Transverse colon (tissue), 4 donors: ENCODE results near the gene GARNL3. TPM values are rescaled to one million over a fixed set of nuclear protein-coding genes. Genes with fewer than 3 reads are reported as not detected.

Experiments
- DNase-seq: peaks from one replicate; pipeline ENCODE4 v3.0.0-alpha.2; 2019
- H3K27ac ChIP-seq, 4 donors: fragments of 200-600 bp; sonication (generic); 2 replicates each; pipeline ENCODE4 v1.5.1; 2016 to 2018; ENCODE audit warnings: inconsistent platforms in 4 of 4
- H3K27me3 ChIP-seq: fragments of 200-600 bp; sonication (generic); 2 replicates; pipeline ENCODE4 v1.5.1; 2017; ENCODE audit warnings: inconsistent platforms
- H3K36me3 ChIP-seq, 4 donors: fragments of 200-600 bp; sonication (generic); 2 replicates each; pipeline ENCODE4 v1.5.1; 2017 to 2019; ENCODE audit warnings: inconsistent platforms in 4 of 4
- H3K4me1 ChIP-seq, 4 donors: fragments of 200-600 bp; sonication (generic); 2 replicates each; pipeline ENCODE4 v1.5.1; 2017 to 2020; ENCODE audit warnings: inconsistent platforms in 4 of 4
- H3K4me3 ChIP-seq, 4 donors: fragments of 200-600 bp; sonication (generic); 1 replicate in 1 of 4; 2 replicates in 3 of 4; pipeline versions ENCODE4 v1.5.1 to v1.6.1; 2017 to 2019; ENCODE audit warnings: inconsistent platforms in 4 of 4
- H3K9me3 ChIP-seq, 2 donors: fragments of 200-600 bp; sonication (generic); 2 replicates each; pipeline ENCODE4 v1.5.1; 2017 to 2019; ENCODE audit warnings: inconsistent platforms in 2 of 2
- EP300 ChIP-seq: sonication (generic); formaldehyde crosslinking; IDR thresholded peaks from one replicate; pipeline ENCODE4 v1.6.1; 2017; ENCODE audit warnings: antibody characterized with exemption, low read depth
- POLR2A ChIP-seq: fragments of 450-650 bp; IDR thresholded peaks from one replicate; pipeline ENCODE4 v1.6.1; 2016; ENCODE audit warnings: antibody characterized with exemption, mild to moderate bottlenecking, moderate library complexity
- POLR2AphosphoS5 ChIP-seq, 3 donors: sonication (generic); formaldehyde crosslinking; IDR thresholded peaks; one replicate each; pipeline ENCODE4 v1.6.1; 2016; ENCODE audit warnings: antibody characterized with exemption in 3 of 3
- WGBS, 2 donors: methylation state at CpG; one replicate each; pipeline ENCODE4 v1.1.5; 2018; ENCODE audit warnings: low coverage in 1 of 2; 5-methylcytosine and 5-hydroxymethylcytosine counted together
- in situ Hi-C, 4 donors: fragments of 200-750 bp; cut with MboI; loops; one replicate each; pipeline versions ENCODE4 v1.15.0 to v1.15.1; 2017; ENCODE audit warnings: low sequenced_read_pairs in 3 of 4, low pct_ligation_motif_present in 1 of 4, low pct_unique_long_range_greater_than_20kb in 1 of 4
- intact Hi-C: fragments of 100-400 bp; cut with DNase I; formaldehyde crosslinking; loops from one replicate; pipeline ENCODE4 v1.15.1; 2023; ENCODE audit warnings: low total_unique reads
- total RNA-seq, 4 donors: library from RNA; depleted of rRNA; stranded (reverse); fragments of >200 nt; gene quantifications; one replicate each; pipeline ENCODE4 v1.1.0, GENCODE V29; 2016
- TF ChIP-seq, protein P1 (sequence below), 5 experiments: fragments of 200-600 bp in 3 of 5; fragments of 450-650 bp in 2 of 5; sonication (generic) in 3 of 5; IDR thresholded peaks; 1 replicate in 2 of 5; 2 replicates in 3 of 5; pipeline ENCODE4 v1.5.1; 2016 to 2017; ENCODE audit warnings: antibody characterized with exemption in 5 of 5, inconsistent platforms in 3 of 5, mild to moderate bottlenecking in 2 of 5, moderate library complexity in 1 of 5

GARNL3 gene
- total RNA-seq, 4 donors from 2014 or later: 6.0 to 19.5 (median 11.8) TPM

DNA sequence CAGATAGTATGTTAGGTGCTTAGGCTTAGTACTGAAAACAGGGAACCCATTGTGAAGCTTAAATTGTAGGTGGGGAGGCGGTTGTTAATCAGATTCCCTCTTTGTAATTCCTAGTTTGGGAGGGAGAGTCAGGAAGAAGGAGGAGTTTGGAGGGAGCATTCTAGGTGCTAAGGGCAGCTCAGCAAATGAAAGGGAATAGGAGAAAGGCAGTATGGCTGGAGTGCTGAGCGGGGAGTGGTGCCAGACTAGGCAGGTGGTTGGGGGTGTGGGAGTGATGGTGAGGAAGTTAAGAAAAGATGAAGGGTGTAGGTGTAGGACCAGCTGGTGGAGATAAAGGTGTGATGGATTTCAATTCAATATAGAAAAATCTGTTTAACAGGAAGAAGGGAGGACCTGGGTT, 11.1 kb upstream of the GARNL3 start:
- no peaks in the 10 kb centered on the region for H3K9me3 ChIP-seq
- in situ Hi-C loops: no loop called here
- no peak for DNase-seq
- no peaks in the 10 kb centered on the region for H3K27me3 ChIP-seq
- intact Hi-C loops: no loop called here
- H3K27ac ChIP-seq: no peak overlapping the region
- TF ChIP-seq EP300: no peak
- no peak for TF ChIP-seq POLR2A
- no peaks in the 10 kb centered on the region for H3K4me1 ChIP-seq
- H3K4me3 ChIP-seq: no peak overlapping the region
- no peaks in the 10 kb centered on the region for H3K36me3 ChIP-seq
- 94 to 96% methylated on average over 2 of the region's 2 CpGs for WGBS, 2 donors

DNA sequence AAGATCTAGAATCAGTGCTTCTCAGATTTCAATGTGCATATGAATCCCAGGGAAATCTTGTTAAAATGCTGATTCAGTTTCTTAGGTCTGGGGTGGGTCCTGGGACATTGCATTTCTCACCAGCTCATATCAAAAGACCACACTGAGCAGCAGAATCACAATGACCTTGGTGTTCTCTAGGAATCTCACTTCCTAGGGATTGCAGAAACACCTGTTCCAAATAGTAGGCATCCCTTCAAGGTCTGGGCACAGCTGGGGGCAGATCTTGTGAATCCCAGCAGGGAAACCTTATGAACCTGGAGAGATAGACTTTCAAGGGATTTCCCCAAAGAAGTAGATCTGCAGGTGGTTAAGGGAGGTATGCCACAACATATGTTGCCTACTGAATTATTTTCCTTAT, 8.9 kb upstream of the GARNL3 start:
- H3K36me3 ChIP-seq: no peaks in the 10 kb centered on the region
- no peaks in the 10 kb centered on the region for H3K4me1 ChIP-seq
- no peak overlapping the region for H3K4me3 ChIP-seq
- no peaks in the 10 kb centered on the region for H3K9me3 ChIP-seq
- intact Hi-C loops: no loop called here
- H3K27me3 ChIP-seq: no peaks in the 10 kb centered on the region
- H3K27ac ChIP-seq: no peak overlapping the region
- DNase-seq: no peak
- in situ Hi-C loops: no loop called here
- TF ChIP-seq EP300: no peak
- TF ChIP-seq POLR2AphosphoS5 (IDR thresholded peaks at IDR 0.05): no peak
- TF ChIP-seq POLR2A: no peak
- TF ChIP-seq, protein P1, sequence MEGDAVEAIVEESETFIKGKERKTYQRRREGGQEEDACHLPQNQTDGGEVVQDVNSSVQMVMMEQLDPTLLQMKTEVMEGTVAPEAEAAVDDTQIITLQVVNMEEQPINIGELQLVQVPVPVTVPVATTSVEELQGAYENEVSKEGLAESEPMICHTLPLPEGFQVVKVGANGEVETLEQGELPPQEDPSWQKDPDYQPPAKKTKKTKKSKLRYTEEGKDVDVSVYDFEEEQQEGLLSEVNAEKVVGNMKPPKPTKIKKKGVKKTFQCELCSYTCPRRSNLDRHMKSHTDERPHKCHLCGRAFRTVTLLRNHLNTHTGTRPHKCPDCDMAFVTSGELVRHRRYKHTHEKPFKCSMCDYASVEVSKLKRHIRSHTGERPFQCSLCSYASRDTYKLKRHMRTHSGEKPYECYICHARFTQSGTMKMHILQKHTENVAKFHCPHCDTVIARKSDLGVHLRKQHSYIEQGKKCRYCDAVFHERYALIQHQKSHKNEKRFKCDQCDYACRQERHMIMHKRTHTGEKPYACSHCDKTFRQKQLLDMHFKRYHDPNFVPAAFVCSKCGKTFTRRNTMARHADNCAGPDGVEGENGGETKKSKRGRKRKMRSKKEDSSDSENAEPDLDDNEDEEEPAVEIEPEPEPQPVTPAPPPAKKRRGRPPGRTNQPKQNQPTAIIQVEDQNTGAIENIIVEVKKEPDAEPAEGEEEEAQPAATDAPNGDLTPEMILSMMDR (IDR thresholded peaks at IDR 0.05): no peak

DNA sequence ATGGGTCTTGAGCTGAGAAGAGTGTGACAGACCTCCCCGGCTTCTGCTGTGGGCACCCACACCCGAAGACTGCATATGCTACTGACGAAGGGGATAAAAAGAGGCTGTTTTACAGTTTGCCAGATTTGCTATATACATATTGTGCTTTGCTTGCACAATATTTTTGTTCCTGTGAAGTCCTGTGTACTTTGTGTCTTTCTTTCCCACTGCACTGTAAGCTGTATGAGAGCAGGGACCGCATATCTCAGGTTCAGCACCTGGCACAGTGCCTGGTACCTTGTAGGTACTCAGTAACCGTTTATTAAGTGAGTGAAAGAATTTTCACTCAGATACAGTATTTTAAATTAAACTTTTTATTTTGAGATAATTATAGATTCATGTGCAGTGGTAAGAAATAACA, 8.2 kb upstream of the GARNL3 start:
- no peaks in the 10 kb centered on the region for H3K9me3 ChIP-seq
- TF ChIP-seq POLR2AphosphoS5 (IDR thresholded peaks at IDR 0.05) (no peak), EP300 (no peak), POLR2A (no peak)
- TF ChIP-seq, protein P1 (IDR thresholded peaks at IDR 0.05): no peak
- H3K4me1 ChIP-seq: no peaks in the 10 kb centered on the region
- no peak overlapping the region for H3K4me3 ChIP-seq
- intact Hi-C loops: no loop called here
- no peaks in the 10 kb centered on the region for H3K36me3 ChIP-seq
- H3K27me3 ChIP-seq: no peaks in the 10 kb centered on the region
- no peak overlapping the region for H3K27ac ChIP-seq
- DNase-seq: no peak
- WGBS, 2 donors: 64 to 90% methylated on average over 4 to 5 of the region's 5 CpGs
- in situ Hi-C loops: no loop called here

DNA sequence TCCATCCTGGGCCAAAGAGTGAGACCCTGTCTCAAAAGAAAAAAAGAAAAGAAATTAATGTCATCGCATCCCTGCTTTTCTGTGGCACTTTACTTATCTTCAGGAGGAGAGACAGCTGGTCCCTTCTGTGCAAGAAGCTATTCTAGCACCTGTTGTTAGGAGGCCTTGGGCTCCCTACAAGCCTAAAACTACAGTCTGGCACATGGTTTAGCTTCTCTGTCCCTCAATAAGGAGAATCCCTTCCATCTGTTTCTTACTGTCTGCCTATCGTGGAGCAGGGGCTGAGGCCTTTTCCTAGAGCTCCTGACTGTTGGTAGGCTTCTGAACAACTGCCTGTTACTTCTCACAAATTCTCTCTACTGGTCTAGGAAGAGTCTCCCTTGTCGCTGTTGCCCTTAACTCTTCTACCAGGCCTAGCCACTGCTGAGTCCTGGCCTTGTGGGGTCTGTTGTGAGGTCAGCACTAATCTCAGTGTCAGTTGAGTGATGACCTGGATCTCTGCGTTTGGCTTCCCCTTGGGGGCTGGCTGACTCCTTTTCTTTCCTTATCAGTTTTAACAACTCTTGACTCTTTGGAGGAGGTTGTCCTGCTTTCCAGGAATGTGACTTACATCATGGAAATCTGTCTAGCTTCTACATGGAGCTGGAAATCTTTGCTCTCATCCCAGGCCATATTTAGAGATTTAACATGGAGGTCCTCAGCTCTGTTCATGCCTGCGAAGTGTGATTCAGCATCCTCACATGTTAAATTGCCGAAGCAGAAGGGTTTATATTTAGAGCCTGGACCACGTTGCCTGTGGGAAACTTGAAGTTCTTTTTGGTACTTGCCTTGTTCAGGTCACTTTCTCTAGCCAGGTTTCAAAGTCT, 5.7 kb upstream of the GARNL3 start:
- no peak overlapping the region for H3K4me3 ChIP-seq
- WGBS, 2 donors: 85 to 93% methylated on average over 2 to 7 of the region's 7 CpGs
- H3K4me1 ChIP-seq: peaks cover 0 to 7% (median 0%) of the 10 kb centered on the region in 4 donors
- intact Hi-C loops: no loop called here
- no peaks in the 10 kb centered on the region for H3K27me3 ChIP-seq
- DNase-seq: no peak
- H3K27ac ChIP-seq: no peak overlapping the region
- no peaks in the 10 kb centered on the region for H3K36me3 ChIP-seq
- in situ Hi-C loops: no loop called here
- no peaks in the 10 kb centered on the region for H3K9me3 ChIP-seq
- TF ChIP-seq POLR2A: no peak
- no peak for TF ChIP-seq POLR2AphosphoS5 (IDR thresholded peaks at IDR 0.05)
- TF ChIP-seq, protein P1 (IDR thresholded peaks at IDR 0.05): no peak
- no peak for TF ChIP-seq EP300

DNA sequence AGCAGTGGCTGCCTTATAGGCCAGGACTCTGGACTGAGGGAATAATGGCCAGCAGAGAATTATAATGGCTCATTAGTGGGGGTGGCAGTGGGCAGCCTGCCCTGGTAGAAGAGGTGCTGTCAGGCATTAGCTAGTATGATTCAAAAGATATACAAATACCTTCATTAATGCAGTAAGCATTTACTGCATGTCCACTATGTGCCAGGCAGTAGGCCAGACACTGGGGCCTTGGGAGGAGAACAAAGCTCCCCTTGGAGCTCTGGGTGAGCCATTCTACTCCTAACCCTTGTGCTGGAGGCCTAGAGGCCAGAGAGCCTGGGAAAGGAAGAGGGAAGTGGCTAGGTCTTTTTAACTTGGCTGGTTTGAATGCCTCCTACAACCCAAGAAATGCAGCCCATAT, 2.0 kb upstream of the GARNL3 start:
- Histone ChIP-seq H3K36me3 (no peaks in the 10 kb centered on the region), H3K4me3 (no peak overlapping the region), H3K27me3 (no peaks in the 10 kb centered on the region), H3K9me3 (no peaks in the 10 kb centered on the region), H3K4me1 (peaks cover 0 to 16% (median 0%) of the 10 kb centered on the region in 4 donors), H3K27ac (no peak overlapping the region)
- in situ Hi-C loops (no loop called here), intact Hi-C loops (no loop called here)
- TF ChIP-seq POLR2A: no peak
- no peak for TF ChIP-seq EP300
- TF ChIP-seq POLR2AphosphoS5 (IDR thresholded peaks at IDR 0.05): no peak
- TF ChIP-seq, protein P1 (IDR thresholded peaks at IDR 0.05): no peak
- no peak for DNase-seq
